ENCODE results near the gene IPP.

Gene IPP

DNA sequence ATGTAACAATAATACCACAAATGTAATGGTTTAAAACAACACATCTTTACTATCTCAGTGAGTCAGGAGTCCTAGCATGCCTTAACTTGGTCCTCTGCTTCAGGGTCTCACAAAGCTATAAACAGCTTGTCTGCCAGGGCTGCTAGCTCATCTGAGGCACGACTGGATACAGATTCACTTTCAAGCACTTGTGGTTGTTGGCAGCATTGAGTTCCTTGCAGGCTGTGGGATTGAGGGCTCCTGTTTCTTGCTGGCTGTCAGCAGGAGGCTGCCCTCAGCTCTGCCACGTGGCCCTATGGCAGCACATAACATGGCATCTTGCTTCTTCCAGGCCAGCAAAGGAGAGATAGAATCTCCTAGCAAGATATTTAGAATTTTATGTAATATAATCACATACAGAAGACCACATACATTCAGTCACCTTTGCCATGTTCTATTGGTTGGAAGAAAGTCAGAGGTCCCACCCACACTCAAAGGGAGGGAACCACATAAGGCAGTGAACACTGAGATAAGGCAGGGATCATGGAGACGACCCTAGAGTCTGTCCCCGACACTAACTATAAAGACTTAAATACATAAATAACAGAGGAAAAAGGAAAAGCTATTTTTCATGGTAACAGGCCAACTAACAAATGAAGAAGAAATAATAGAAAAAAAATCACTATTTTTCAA, 18.9 kb upstream of the IPP start:
- TF ChIP-seq NFIC (IDR thresholded peaks at IDR 0.05) (no peak), YY1 (IDR thresholded peaks at IDR 0.05; ENCODE audit: low read depth) (no peak), TEAD4 (IDR thresholded peaks at IDR 0.05) (no peak), EGR1 (IDR thresholded peaks at IDR 0.05) (no peak)
- TF ChIP-seq, protein P1, sequence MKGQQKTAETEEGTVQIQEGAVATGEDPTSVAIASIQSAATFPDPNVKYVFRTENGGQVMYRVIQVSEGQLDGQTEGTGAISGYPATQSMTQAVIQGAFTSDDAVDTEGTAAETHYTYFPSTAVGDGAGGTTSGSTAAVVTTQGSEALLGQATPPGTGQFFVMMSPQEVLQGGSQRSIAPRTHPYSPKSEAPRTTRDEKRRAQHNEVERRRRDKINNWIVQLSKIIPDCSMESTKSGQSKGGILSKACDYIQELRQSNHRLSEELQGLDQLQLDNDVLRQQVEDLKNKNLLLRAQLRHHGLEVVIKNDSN (IDR thresholded peaks at IDR 0.05), result no peak

DNA sequence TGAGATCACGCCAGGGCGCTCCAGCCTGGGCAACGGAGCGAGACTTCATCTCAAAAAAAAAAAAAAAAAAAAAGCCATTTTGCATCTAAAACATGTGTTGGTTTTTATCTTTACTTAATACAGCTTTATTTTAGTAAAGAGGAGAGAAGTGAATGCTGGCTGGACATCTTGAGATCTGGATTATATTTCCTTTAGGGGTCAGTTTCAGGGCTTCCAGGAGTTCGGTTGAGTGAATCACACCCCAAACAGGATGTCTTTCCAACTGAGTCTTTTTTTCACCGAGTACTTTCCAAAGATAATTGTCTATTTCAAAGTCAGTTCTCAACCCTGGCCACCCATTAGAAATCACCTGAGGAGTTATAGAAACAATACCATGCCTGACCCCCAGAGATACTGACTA, 16.6 kb upstream of the IPP start:
- TF ChIP-seq, protein P2, sequence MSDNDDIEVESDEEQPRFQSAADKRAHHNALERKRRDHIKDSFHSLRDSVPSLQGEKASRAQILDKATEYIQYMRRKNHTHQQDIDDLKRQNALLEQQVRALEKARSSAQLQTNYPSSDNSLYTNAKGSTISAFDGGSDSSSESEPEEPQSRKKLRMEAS (IDR thresholded peaks at IDR 0.05), result no peak
- TF ChIP-seq CEBPB (IDR thresholded peaks at IDR 0.05) (no peak), YY1 (IDR thresholded peaks at IDR 0.05; ENCODE audit: low read depth) (no peak), CREB1 (IDR thresholded peaks at IDR 0.05; ENCODE audit: low read depth) (no peak), NFIC (IDR thresholded peaks at IDR 0.05) (no peak)
- TF ChIP-seq, protein P1 (IDR thresholded peaks at IDR 0.05), result no peak

DNA sequence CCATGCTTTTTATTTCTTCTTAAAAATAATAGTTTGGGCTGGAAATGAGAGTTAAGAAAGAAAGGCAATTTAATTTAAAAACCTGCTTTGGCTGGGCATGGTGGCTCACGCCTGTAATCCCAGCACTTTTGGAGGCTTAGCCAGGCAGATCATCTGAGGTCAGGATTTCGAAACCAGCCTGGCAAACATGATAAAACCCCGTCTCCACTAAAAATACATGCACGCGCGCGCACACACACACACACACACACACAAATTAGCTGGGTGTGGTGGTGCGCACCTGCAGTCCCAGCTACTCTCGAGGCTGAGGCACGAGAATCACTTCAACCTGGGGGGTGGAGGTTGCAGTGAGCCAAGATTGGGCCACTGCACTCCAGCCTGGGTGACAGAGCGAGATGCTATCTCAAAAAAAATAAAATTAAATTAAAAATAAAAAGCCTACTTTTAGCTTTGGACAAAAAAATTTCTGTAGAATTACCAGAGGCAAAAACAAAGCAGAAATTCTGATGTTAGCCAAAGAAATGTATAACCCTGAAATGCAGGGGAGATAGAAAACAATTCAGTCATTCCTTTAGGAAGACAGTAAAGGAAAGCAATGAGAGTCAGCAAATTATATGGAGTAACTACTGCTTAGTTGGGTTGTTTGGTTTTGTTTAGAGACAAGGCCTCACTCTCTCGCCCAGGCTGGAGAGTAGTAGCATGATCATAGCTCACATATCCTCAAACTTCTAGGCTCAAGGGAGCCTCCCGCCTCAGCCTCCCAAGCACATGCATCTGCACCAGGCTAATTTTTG, 15.7 kb upstream of the IPP start:
- no peak for TF ChIP-seq CREB1 (IDR thresholded peaks at IDR 0.05; ENCODE audit: low read depth)
- TF ChIP-seq, protein P1 (IDR thresholded peaks at IDR 0.05), result no peak
- TF ChIP-seq, protein P2 (IDR thresholded peaks at IDR 0.05), result no peak
- TF ChIP-seq YY1 (IDR thresholded peaks at IDR 0.05; ENCODE audit: low read depth), result no peak
- no peak for TF ChIP-seq RAD21 (IDR thresholded peaks at IDR 0.05; ENCODE audit: low read depth)
- no peak for TF ChIP-seq CEBPB (IDR thresholded peaks at IDR 0.05)
- no peak for TF ChIP-seq EP300 (IDR thresholded peaks at IDR 0.05; ENCODE audit: borderline replicate concordance)

DNA sequence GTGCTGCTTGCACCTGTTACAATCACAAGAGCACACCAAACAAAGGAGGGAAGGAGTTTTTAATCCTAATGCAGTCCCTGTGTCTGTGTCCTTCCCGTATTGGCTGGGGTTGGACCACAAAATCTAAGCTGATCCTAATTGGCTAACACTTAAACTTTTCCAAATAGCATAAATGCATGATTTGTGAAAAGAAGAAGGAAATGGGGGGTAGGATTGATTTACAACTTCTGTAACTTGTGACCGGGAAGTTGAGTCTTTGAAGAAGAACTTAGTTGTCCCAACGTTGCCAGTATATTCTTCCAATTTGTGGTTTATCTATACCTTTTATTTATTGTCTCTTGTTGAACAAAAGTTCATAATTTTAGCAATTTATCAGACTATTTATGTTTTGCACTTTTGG, 11.8 kb upstream of the IPP start:
- TF ChIP-seq EP300 (IDR thresholded peaks at IDR 0.05; ENCODE audit: borderline replicate concordance) (no peak), FOXM1 (IDR thresholded peaks at IDR 0.05; ENCODE audit: borderline replicate concordance, low read depth) (no peak), TCF12 (IDR thresholded peaks at IDR 0.05; ENCODE audit: low read depth) (no peak), YY1 (IDR thresholded peaks at IDR 0.05; ENCODE audit: low read depth) (no peak), NFIC (IDR thresholded peaks at IDR 0.05) (no peak), TAF1 (IDR thresholded peaks at IDR 0.05; ENCODE audit: low read depth) (no peak), TEAD4 (IDR thresholded peaks at IDR 0.05) (no peak), EGR1 (IDR thresholded peaks at IDR 0.05) (no peak), ZBTB7A (IDR thresholded peaks at IDR 0.05; ENCODE audit: low read depth) (no peak), RAD21 (IDR thresholded peaks at IDR 0.05; ENCODE audit: low read depth) (no peak), CEBPB (IDR thresholded peaks at IDR 0.05) (no peak), CREB1 (IDR thresholded peaks at IDR 0.05; ENCODE audit: low read depth) (no peak)
- TF ChIP-seq, protein P1 (IDR thresholded peaks at IDR 0.05), result no peak
- TF ChIP-seq, protein P3, sequence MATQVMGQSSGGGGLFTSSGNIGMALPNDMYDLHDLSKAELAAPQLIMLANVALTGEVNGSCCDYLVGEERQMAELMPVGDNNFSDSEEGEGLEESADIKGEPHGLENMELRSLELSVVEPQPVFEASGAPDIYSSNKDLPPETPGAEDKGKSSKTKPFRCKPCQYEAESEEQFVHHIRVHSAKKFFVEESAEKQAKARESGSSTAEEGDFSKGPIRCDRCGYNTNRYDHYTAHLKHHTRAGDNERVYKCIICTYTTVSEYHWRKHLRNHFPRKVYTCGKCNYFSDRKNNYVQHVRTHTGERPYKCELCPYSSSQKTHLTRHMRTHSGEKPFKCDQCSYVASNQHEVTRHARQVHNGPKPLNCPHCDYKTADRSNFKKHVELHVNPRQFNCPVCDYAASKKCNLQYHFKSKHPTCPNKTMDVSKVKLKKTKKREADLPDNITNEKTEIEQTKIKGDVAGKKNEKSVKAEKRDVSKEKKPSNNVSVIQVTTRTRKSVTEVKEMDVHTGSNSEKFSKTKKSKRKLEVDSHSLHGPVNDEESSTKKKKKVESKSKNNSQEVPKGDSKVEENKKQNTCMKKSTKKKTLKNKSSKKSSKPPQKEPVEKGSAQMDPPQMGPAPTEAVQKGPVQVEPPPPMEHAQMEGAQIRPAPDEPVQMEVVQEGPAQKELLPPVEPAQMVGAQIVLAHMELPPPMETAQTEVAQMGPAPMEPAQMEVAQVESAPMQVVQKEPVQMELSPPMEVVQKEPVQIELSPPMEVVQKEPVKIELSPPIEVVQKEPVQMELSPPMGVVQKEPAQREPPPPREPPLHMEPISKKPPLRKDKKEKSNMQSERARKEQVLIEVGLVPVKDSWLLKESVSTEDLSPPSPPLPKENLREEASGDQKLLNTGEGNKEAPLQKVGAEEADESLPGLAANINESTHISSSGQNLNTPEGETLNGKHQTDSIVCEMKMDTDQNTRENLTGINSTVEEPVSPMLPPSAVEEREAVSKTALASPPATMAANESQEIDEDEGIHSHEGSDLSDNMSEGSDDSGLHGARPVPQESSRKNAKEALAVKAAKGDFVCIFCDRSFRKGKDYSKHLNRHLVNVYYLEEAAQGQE (IDR thresholded peaks at IDR 0.05; ENCODE audit: low read depth), result no peak
- TF ChIP-seq, protein P2 (IDR thresholded peaks at IDR 0.05), result no peak

DNA sequence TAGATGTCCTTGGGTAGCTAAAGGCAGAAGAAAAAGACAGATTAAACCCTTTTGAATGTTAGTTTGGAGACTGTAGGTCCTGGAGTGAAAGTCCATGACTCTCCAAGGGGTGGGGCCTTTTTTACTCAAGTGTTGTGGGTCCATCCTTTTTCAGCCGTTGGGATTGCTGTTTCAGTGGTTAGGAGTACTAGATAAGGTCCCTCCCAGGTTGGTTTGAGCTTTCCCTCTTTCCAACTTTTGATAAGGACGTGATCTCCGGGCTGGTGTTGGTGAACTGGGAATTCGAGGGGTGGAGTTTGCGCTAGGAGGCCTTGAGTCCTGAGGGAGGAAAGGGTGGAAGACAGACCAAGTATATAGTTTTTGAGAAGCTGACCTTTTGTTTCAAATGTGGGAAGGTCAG, 5.2 kb upstream of the IPP start:
- no peak for TF ChIP-seq FOXM1 (IDR thresholded peaks at IDR 0.05; ENCODE audit: borderline replicate concordance, low read depth)
- no peak for TF ChIP-seq RAD21 (IDR thresholded peaks at IDR 0.05; ENCODE audit: low read depth)
- TF ChIP-seq ZBTB7A (IDR thresholded peaks at IDR 0.05; ENCODE audit: low read depth), result no peak
- TF ChIP-seq CEBPB (IDR thresholded peaks at IDR 0.05), result no peak
- no peak for TF ChIP-seq EP300 (IDR thresholded peaks at IDR 0.05; ENCODE audit: borderline replicate concordance)
- TF ChIP-seq, protein P3 (IDR thresholded peaks at IDR 0.05; ENCODE audit: low read depth), result no peak
- TF ChIP-seq EGR1 (IDR thresholded peaks at IDR 0.05), result no peak
- TF ChIP-seq, protein P2 (IDR thresholded peaks at IDR 0.05), result no peak
- no peak for TF ChIP-seq TAF1 (IDR thresholded peaks at IDR 0.05; ENCODE audit: low read depth)
- no peak for TF ChIP-seq TCF12 (IDR thresholded peaks at IDR 0.05; ENCODE audit: low read depth)
- no peak for TF ChIP-seq TEAD4 (IDR thresholded peaks at IDR 0.05)
- TF ChIP-seq YY1 (IDR thresholded peaks at IDR 0.05; ENCODE audit: low read depth), result no peak
- no peak for TF ChIP-seq CREB1 (IDR thresholded peaks at IDR 0.05; ENCODE audit: low read depth)
- no peak for TF ChIP-seq NFIC (IDR thresholded peaks at IDR 0.05)
